Endothelial cell of umbilical vein (primary cell): ENCODE results near the gene CNPY3.
"Not testable (repeated sequence)": the region's sequence is repeated elsewhere in the genome, so short reads cannot be mapped to it uniquely, and the experiment has no call there.

Experiments
- CTCF ChIP-seq, 2 donors: IDR thresholded peaks; 1 replicate in 1 of 2; 2 replicates in 1 of 2; pipeline ENCODE4 v1.5.1; 2011; ENCODE audit warnings: low read length in 2 of 2, mild to moderate bottlenecking in 2 of 2, moderate library complexity in 2 of 2, control low read depth in 1 of 2, inconsistent platforms in 1 of 2, low read depth in 1 of 2; ENCODE audit not compliant: insufficient read depth in 1 of 2; ENCODE audit errors: extremely low read depth in 1 of 2
- POLR2A ChIP-seq: IDR thresholded peaks from 2 replicates; pipeline ENCODE4 v1.6.1; 2012; ENCODE audit warnings: low read depth, mild to moderate bottlenecking, control low read depth, low read length
- POLR2AphosphoS5 ChIP-seq: IDR thresholded peaks from 2 replicates; pipeline ENCODE4 v1.6.1; 2012; ENCODE audit warnings: low read depth, mild to moderate bottlenecking, control low read depth, low read length, moderate library complexity; ENCODE audit not compliant: insufficient read depth

GRCh38 chr6:42941356-42941755 lies 12.1 kb downstream of the CNPY3 start:
- not testable (repeated sequence) for TF ChIP-seq POLR2A; POLR2AphosphoS5; CTCF (IDR thresholded peaks at IDR 0.05; ENCODE audit: extremely low read depth in 1 of 2, insufficient read depth in 1 of 2, low read depth in 1 of 2, low read length in 2 of 2)
